GM10847 (cell line): ENCODE data around the gene ALPK1.

Experiments used
- POLR2A ChIP-seq: IDR thresholded peaks from 2 replicates; pipeline ENCODE4 v1.6.1; 2011; ENCODE audit not compliant: insufficient read length; ENCODE audit errors: extremely low read depth

ALPK1 gene

DNA sequence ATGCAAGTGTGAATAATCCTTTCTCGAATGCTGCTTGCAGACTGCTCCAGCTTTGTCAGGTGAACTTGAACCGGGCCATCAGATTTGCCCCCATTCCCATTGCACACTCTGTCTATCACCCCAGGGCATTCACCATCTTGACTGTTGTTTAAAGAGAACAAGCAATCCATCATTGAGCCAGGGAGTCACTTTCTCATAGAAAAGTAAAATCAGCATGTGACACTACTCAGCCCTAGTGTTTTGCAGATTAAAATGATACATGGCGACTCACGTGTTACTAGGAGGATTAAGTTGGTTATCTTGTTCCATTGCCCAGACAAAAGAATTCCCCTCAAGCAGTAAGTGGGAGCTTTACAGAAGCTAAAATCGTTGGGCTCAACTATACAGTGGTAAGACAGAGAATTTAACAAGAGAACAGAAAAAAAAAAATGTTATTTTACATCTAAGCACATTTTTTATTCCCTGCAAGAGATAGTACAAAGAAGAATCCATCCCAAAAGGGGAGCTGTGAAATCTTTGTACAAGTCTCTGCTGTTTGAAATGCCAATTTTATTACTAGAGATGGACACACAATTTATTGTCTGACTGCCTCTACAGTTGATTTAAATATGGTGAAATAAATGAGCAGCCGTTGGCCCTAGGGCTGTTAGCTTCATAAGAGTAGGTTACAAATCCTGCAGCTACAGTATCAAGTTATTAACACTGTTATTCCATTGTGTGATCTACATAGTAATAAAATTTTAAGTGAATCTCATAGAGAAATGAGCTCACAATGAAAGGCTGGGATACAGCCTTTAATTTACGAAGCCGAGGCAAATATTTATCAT lies 151.3 kb downstream of the ALPK1 start:
- no peak for TF ChIP-seq POLR2A

DNA sequence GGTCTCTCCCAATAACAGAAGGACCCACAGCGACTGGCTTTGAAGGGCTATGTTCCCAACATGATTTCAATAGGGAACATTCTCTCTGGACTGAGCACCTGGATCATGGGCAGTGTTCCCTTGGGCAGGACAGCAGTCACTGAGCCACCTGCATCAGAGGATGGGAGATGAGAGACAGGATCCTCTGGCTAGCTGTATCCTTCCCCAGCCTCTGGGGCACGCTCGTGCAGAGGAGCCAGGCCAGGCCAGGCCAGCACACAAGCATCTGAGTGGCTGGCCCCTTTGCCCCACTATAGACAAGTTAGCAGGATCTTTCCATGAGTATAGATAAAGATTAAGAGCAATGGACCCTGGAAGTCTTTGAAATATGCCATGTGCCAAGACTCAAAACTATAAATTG lies 152.5 kb downstream of the ALPK1 start:
- TF ChIP-seq POLR2A, result no peak

DNA sequence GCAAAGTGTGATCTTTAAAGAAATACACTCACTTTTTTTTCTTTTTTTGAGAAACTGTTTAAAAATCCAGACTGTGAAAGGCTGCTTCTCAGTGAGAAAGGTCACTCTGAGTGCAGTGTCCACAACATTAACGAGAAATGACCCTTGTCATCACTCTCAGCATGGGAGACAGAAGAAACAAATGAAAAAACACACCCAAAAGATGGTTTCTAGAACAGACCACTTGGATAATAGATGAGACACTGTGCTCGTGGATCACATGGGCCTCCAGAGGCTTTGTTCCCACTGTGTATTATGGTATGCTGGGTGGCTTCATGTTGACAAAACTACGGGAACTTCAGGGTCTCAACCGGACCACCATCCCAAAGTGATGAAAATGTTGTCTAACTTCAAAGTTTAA lies 153.9 kb downstream of the ALPK1 start:
- no peak for TF ChIP-seq POLR2A

DNA sequence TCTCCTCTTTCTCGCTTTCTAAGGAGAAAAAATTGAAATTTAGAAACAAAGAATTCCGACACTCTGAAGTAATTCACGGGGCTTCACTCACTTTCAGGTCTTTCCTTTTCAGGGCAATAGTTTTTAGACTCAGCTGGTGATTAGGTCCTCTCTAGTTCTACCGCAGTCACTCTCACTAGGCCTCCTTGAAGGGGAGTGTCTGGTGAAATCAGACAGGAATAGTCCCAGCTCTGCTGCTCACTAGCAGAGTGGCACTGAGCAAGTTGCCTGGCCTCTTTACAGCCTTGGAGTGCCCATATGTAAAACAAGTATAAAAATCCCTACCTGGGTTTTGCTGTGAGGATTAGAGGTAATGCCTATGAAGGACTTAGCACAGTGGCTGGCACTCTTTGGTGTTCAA lies 154.7 kb downstream of the ALPK1 start:
- TF ChIP-seq POLR2A, result no peak

DNA sequence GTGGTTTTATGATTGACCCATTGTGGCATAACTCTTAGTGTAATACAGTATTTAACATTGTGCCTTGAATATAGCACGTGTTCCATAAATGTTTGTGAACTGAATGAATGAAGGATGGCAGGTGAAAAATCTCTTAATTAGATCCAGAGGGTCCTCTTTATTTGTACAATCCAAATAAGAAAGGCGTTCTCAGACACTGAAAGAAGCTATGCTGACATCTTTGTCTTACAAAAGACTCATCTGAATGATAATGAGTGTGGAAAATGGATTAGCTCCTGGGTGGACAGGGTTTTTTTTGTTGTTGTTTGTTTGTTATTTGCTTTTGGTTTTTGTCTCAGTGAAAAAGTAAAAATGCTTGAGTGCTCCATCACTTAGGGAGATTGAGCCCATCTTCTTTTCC lies 156.2 kb downstream of the ALPK1 start:
- TF ChIP-seq POLR2A, result no peak

DNA sequence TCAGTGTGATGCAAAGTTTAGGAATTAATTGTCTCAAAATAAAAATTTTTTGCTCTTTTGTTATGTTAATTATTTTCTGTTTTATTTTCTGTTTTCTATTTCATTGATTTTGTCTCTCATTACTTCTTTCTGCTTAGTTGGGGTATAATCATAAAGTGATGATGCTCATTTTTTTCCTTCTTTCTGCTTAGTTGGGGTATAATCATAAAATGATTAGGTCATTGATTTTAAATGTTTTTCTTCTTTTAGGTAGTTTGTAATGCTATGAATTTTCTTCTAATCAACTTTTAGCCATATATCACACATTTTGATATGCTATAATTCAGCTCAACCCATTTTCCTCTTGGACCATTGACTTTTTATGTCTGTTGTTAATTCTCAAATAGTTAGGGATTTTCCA lies 175.1 kb downstream of the ALPK1 start:
- no peak for TF ChIP-seq POLR2A

DNA sequence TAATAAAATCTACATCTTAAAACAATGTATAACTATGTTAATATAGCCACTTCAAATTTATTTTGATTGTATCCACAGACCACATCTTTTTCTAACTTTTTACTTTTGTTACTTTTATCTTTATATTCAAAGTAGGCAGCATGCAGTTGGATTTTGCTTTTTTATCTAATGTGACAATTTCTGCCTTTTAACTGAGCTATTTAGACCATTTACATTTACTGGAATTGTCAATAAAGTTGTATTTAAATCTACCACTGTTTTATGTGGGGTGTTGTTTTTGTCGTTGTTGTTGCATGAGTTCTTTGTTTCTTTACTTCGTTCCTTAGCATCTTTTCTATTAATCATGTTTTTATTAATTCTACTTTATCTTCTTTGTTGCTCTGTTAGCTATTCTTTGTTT lies 176.8 kb downstream of the ALPK1 start:
- no peak for TF ChIP-seq POLR2A

DNA sequence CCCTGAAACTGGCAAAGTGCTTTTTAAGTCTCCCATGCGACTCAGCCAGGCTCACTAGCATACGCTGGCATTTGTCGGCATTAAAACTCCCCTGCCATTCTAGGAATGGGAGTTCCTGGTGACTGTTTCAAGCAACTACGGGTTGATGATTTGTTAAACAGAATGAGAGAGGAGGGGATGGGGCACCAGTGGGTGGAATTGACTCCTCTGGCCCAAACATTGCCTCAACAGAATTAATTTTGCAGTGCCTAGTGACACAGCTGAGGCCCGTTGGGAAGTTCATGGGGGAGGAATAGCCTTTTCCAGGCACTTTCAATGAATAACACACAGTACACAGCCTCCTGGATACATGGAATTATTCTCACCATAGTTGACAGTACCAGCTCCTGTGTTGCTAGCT lies 188.8 kb downstream of the ALPK1 start:
- no peak for TF ChIP-seq POLR2A
